SK-N-SH (cell line): Measurements from ENCODE around the gene DAB2IP. TPM values are rescaled to one million over a fixed set of nuclear protein-coding genes. Genes with fewer than 3 reads are reported as not detected.

Experiments used
- CTCF ChIA-PET: fragments of 300-600, 350-600 bp; formaldehyde crosslinking; extraction: SDS; loops from one replicate; lab custom pipeline; 2021; lab: Yijun Ruan, JAX
- POLR2A ChIA-PET: fragments of 350-600 bp; sonication (Branson Sonifier 250); formaldehyde crosslinking; extraction: SDS; loops from one replicate; lab custom pipeline; 2020; ENCODE audit warnings: antibody characterized with exemption, inconsistent platforms; lab: Yijun Ruan, JAX
- DNase-seq: peaks from one replicate; pipeline ENCODE4 v3.0.0; 2012
- H2AFZ ChIP-seq: fragments of 200-600 bp; sonication (generic); 2 replicates; pipeline ENCODE4 v1.8.1; 2016; ENCODE audit warnings: antibody characterized with exemption, mild to moderate bottlenecking, low read depth
- H3F3A ChIP-seq: fragments of 200-600 bp; sonication (generic); replicated peaks from 2 replicates; pipeline ENCODE3; 2016; ENCODE audit warnings: antibody characterized with exemption, mild to moderate bottlenecking; ENCODE audit not compliant: insufficient read depth
- H3K27ac ChIP-seq, 2 experiments: fragments of 200-500 bp in 1 of 2; fragments of 200-600 bp in 1 of 2; sonication (Bioruptor generic) in 1 of 2; sonication (generic), shearing (Covaris generic) in 1 of 2; 2 replicates each; pipeline versions ENCODE4 v1.5.1 to v1.6.1; 2014 to 2016; ENCODE audit warnings: low read depth in 2 of 2, inconsistent platforms in 1 of 2, low read length in 1 of 2, mild to moderate bottlenecking in 1 of 2, mixed read lengths in 1 of 2
- H3K27me3 ChIP-seq: fragments of 200-600 bp; sonication (generic), shearing (Covaris generic); 2 replicates; pipeline ENCODE4 v1.6.1; 2016; ENCODE audit warnings: mixed run types; ENCODE audit not compliant: insufficient read depth
- H3K36me3 ChIP-seq, 2 experiments: fragments of 200-500 bp in 1 of 2; fragments of 200-600 bp in 1 of 2; sonication (Bioruptor generic) in 1 of 2; sonication (generic) in 1 of 2; replicated peaks in 1 of 2; 2 replicates each; pipeline versions ENCODE3 to v1.5.1; 2014 to 2016; ENCODE audit warnings: low read length in 1 of 2, mild to moderate bottlenecking in 1 of 2; ENCODE audit not compliant: insufficient read depth in 2 of 2, control insufficient read depth in 1 of 2
- H3K4me1 ChIP-seq, 2 experiments: fragments of 200-500 bp in 1 of 2; fragments of 200-600 bp in 1 of 2; sonication (Bioruptor generic) in 1 of 2; sonication (generic), shearing (Covaris generic) in 1 of 2; 2 replicates each; pipeline versions ENCODE4 v1.5.1 to v1.6.1; 2014 to 2016; ENCODE audit warnings: low read depth in 1 of 2, low read length in 1 of 2, mixed run types in 1 of 2; ENCODE audit not compliant: insufficient read depth in 2 of 2, control insufficient read depth in 1 of 2
- H3K4me2 ChIP-seq: fragments of 200-600 bp; sonication (generic), shearing (Covaris generic); 2 replicates; pipeline ENCODE4 v1.6.1; 2017; ENCODE audit warnings: mixed run types
- H3K4me3 ChIP-seq, 2 experiments: fragments of 200-500 bp in 1 of 2; fragments of 200-600 bp in 1 of 2; sonication (Bioruptor generic) in 1 of 2; sonication (generic), shearing (Covaris generic) in 1 of 2; 2 replicates each; pipeline versions ENCODE4 v1.5.1 to v1.8.1; 2014 to 2016; ENCODE audit warnings: low read depth in 2 of 2, inconsistent platforms in 1 of 2, low read length in 1 of 2, mild to moderate bottlenecking in 1 of 2, mixed read lengths in 1 of 2, moderate library complexity in 1 of 2
- H3K79me2 ChIP-seq: fragments of 200-600 bp; sonication (generic); 2 replicates; pipeline ENCODE4 v1.8.1; 2017; ENCODE audit warnings: mild to moderate bottlenecking; ENCODE audit not compliant: insufficient read depth
- H3K9ac ChIP-seq: fragments of 200-600 bp; sonication (generic); 2 replicates; pipeline ENCODE4 v1.6.1; 2017; ENCODE audit warnings: mixed run types
- H3K9me2 ChIP-seq: fragments of 200-600 bp; sonication (generic); 2 replicates; pipeline ENCODE4 v1.6.1; 2017; ENCODE audit warnings: mixed run types
- H3K9me3 ChIP-seq: fragments of 200-600 bp; sonication (generic); 2 replicates; pipeline ENCODE4 v1.6.1; 2017; ENCODE audit warnings: mixed run types, mild to moderate bottlenecking, moderate library complexity
- H4K20me1 ChIP-seq: fragments of 200-600 bp; sonication (generic); 2 replicates; pipeline ENCODE4 v1.6.1; 2017; ENCODE audit warnings: mild to moderate bottlenecking, mixed run types; ENCODE audit not compliant: insufficient read depth
- EZH2phosphoT487 ChIP-seq: fragments of 200-600 bp; sonication (generic); IDR thresholded peaks from 2 replicates; pipeline ENCODE4 v1.6.1; 2017; ENCODE audit warnings: low read depth, mixed run types, mild to moderate bottlenecking, antibody characterized with exemption, moderate library complexity, borderline replicate concordance
- FOXJ3 ChIP-seq: sonication (generic); formaldehyde crosslinking; IDR thresholded peaks from 2 replicates; pipeline ENCODE4 v1.5.1; 2020; ENCODE audit warnings: mild to moderate bottlenecking, missing genetic modification reagents
- FOXM1 ChIP-seq: IDR thresholded peaks from 2 replicates; pipeline ENCODE4 v1.4.0; 2012; ENCODE audit warnings: low read depth, mild to moderate bottlenecking
- JUND ChIP-seq: IDR thresholded peaks from 2 replicates; pipeline ENCODE4 v1.4.0; 2012
- MEF2A ChIP-seq: IDR thresholded peaks from 2 replicates; pipeline ENCODE4 v1.4.0; 2012; ENCODE audit warnings: low read depth, borderline replicate concordance
- MXI1 ChIP-seq: IDR thresholded peaks from 2 replicates; pipeline ENCODE4 v1.6.1; 2012; ENCODE audit warnings: mild to moderate bottlenecking, low read depth, low read length, improper control_type of control experiment
- NFIC ChIP-seq: IDR thresholded peaks from 2 replicates; pipeline ENCODE4 v1.4.0; 2012; ENCODE audit warnings: borderline replicate concordance
- POLR2AphosphoS5 ChIP-seq: IDR thresholded peaks from 2 replicates; pipeline ENCODE4 v1.6.1; 2012; ENCODE audit warnings: low read depth, low read length
- RAD21 ChIP-seq: IDR thresholded peaks from 2 replicates; pipeline ENCODE4 v1.6.1; 2012; ENCODE audit warnings: mild to moderate bottlenecking, low read length
- RCOR1 ChIP-seq: fragments of 150-350 bp; IDR thresholded peaks from 2 replicates; pipeline ENCODE4 v1.6.1; 2017; ENCODE audit warnings: antibody characterized with exemption, low read length
- RFX5 ChIP-seq: IDR thresholded peaks from 2 replicates; pipeline ENCODE4 v1.6.1; 2012; ENCODE audit warnings: mild to moderate bottlenecking, improper control_type of control experiment, low read length
- RXRA ChIP-seq: IDR thresholded peaks from 2 replicates; pipeline ENCODE4 v1.4.0; 2012; ENCODE audit warnings: low read depth, mild to moderate bottlenecking, borderline replicate concordance
- SIN3A ChIP-seq: IDR thresholded peaks from 2 replicates; pipeline ENCODE4 v1.6.1; 2012; ENCODE audit warnings: low read depth, mild to moderate bottlenecking, low read length, moderate library complexity, borderline replicate concordance
- SMC3 ChIP-seq: IDR thresholded peaks from 2 replicates; pipeline ENCODE4 v1.6.1; 2012; ENCODE audit warnings: low read depth, low read length, improper control_type of control experiment
- TCF12 ChIP-seq: IDR thresholded peaks from 2 replicates; pipeline ENCODE4 v1.4.0; 2012
- TEAD4 ChIP-seq: IDR thresholded peaks from 2 replicates; pipeline ENCODE4 v1.4.0; 2012; ENCODE audit warnings: mild to moderate bottlenecking, borderline replicate concordance; ENCODE audit not compliant: insufficient read depth
- YY1 ChIP-seq: IDR thresholded peaks from 2 replicates; pipeline ENCODE4 v1.4.0; 2012; ENCODE audit warnings: low read depth, mild to moderate bottlenecking
- WGBS: methylation state at CpG from one replicate; pipeline ENCODE4 v1.1.6; 2017; ENCODE audit warnings: low lambda C conversion rate; 5-methylcytosine and 5-hydroxymethylcytosine counted together
- polyA plus RNA-seq, 3 experiments: library from polyadenylated mRNA; depleted of rRNA; stranded (reverse); fragments of >200 nt; gene quantifications; 2 replicates each; pipeline ENCODE4 v1.2.3, GENCODE V29; 2012
- TF ChIP-seq, protein P1 (sequence below): IDR thresholded peaks from 2 replicates; pipeline ENCODE4 v1.6.1; 2012; ENCODE audit warnings: mild to moderate bottlenecking, low read depth, low read length, moderate library complexity
- TF ChIP-seq, protein P2 (sequence below): fragments of 150-350 bp; IDR thresholded peaks from 2 replicates; pipeline ENCODE4 v1.6.1; 2016; ENCODE audit warnings: mild to moderate bottlenecking, low read depth, low read length
- TF ChIP-seq, protein P3 (sequence below): fragments of 150-350 bp; IDR thresholded peaks from 2 replicates; pipeline ENCODE4 v1.6.1; 2017; ENCODE audit warnings: antibody characterized with exemption, low read length, low read depth, borderline replicate concordance

DAB2IP gene
- polyA plus RNA-seq, 1 of the 3 experiments (the other 2 are of a cell fraction): 21.4 TPM

DNA sequence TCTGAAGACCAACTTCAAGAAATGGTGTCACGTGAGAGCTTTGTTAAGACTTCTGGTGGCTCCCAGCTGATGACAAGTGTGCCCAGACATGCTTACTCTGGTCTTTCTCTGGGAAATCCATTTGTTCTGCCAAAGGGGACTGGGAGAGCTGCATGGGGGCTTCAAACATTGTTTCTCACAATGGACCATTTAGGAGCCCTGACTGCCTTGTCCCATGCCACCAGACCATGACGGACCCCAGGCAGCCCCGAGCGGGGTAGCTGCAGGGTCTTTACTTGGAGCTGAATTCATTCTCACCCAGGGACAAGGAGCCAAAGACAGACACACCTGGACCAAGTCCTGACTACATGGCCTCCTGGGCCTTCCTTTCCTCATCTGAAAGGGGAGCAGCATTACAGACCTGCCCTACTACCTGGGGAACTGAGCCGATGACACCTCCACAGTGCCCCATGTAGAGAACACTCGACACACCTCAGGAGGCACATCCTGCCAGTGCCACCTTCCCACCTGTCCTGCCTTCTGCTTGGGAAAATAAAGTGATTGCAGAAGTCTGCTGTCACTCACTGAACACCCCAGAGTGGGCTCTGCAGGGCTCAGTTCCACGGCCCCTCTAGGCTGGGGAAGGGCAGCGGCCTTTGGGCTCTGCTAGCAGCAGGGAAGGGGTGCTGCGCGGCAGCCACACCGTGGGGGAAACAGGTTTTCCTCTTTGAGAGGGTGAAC is 169.0 kb downstream of the DAB2IP start:
- Histone ChIP-seq H3K79me2 (no peaks in the 10 kb centered on the region), H2AFZ (no peak overlapping the region), H4K20me1 (no peaks in the 10 kb centered on the region), H3K4me2 (no peak overlapping the region), H3K4me1 (peaks cover 0 to 28% of the 10 kb centered on the region in 2 experiments; a peak in 2 of 4 replicates), H3K27ac (no peak overlapping the region), H3K27me3 (no peaks in the 10 kb centered on the region), H3K9ac (no peak overlapping the region), H3K36me3 (no peaks in the 10 kb centered on the region), H3K4me3 (no peak overlapping the region), H3K9me3 (no peaks in the 10 kb centered on the region), H3K9me2 (no peaks in the 10 kb centered on the region), H3F3A (no peaks in the 10 kb centered on the region)
- ChIA-PET POLR2A (no interaction called here), CTCF (interaction anchor here (1.4 to 1.7 kb wide), 2 partner anchors 12 to 124 kb away, joined by 3 to 5 read pairs; no protein-coding TSS in a partner anchor)
- TF ChIP-seq SIN3A: no peak
- TF ChIP-seq YY1: no peak
- TF ChIP-seq RFX5: no peak
- no peak for TF ChIP-seq RAD21
- no peak for TF ChIP-seq FOXJ3 (CRISPR knock-in tag)
- TF ChIP-seq JUND: no peak
- TF ChIP-seq POLR2AphosphoS5: no peak
- TF ChIP-seq, protein P1, sequence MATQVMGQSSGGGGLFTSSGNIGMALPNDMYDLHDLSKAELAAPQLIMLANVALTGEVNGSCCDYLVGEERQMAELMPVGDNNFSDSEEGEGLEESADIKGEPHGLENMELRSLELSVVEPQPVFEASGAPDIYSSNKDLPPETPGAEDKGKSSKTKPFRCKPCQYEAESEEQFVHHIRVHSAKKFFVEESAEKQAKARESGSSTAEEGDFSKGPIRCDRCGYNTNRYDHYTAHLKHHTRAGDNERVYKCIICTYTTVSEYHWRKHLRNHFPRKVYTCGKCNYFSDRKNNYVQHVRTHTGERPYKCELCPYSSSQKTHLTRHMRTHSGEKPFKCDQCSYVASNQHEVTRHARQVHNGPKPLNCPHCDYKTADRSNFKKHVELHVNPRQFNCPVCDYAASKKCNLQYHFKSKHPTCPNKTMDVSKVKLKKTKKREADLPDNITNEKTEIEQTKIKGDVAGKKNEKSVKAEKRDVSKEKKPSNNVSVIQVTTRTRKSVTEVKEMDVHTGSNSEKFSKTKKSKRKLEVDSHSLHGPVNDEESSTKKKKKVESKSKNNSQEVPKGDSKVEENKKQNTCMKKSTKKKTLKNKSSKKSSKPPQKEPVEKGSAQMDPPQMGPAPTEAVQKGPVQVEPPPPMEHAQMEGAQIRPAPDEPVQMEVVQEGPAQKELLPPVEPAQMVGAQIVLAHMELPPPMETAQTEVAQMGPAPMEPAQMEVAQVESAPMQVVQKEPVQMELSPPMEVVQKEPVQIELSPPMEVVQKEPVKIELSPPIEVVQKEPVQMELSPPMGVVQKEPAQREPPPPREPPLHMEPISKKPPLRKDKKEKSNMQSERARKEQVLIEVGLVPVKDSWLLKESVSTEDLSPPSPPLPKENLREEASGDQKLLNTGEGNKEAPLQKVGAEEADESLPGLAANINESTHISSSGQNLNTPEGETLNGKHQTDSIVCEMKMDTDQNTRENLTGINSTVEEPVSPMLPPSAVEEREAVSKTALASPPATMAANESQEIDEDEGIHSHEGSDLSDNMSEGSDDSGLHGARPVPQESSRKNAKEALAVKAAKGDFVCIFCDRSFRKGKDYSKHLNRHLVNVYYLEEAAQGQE: no peak
- no peak for TF ChIP-seq NFIC
- no peak for TF ChIP-seq FOXM1
- TF ChIP-seq RCOR1: no peak
- TF ChIP-seq RXRA: no peak
- no peak for TF ChIP-seq TCF12
- TF ChIP-seq SMC3: no peak
- no peak for TF ChIP-seq MXI1
- TF ChIP-seq, protein P2, sequence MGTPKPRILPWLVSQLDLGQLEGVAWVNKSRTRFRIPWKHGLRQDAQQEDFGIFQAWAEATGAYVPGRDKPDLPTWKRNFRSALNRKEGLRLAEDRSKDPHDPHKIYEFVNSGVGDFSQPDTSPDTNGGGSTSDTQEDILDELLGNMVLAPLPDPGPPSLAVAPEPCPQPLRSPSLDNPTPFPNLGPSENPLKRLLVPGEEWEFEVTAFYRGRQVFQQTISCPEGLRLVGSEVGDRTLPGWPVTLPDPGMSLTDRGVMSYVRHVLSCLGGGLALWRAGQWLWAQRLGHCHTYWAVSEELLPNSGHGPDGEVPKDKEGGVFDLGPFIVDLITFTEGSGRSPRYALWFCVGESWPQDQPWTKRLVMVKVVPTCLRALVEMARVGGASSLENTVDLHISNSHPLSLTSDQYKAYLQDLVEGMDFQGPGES: no peak
- no peak for TF ChIP-seq MEF2A
- TF ChIP-seq TEAD4: no peak
- TF ChIP-seq, protein P3, sequence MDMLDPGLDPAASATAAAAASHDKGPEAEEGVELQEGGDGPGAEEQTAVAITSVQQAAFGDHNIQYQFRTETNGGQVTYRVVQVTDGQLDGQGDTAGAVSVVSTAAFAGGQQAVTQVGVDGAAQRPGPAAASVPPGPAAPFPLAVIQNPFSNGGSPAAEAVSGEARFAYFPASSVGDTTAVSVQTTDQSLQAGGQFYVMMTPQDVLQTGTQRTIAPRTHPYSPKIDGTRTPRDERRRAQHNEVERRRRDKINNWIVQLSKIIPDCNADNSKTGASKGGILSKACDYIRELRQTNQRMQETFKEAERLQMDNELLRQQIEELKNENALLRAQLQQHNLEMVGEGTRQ: no peak
- no peak for TF ChIP-seq EZH2phosphoT487
- no peak for DNase-seq
- WGBS: 88% methylated on average over 3 of the region's 11 CpGs
